Suprapubic skin (tissue), 4 donors: ENCODE results near the gene L3MBTL2. TPM values are rescaled to one million over a fixed set of nuclear protein-coding genes. Genes with fewer than 3 reads are reported as not detected.

Experiments
- DNase-seq, 2 donors: peaks; one replicate each; pipeline ENCODE4 v3.0.0-alpha.2; 2019; ENCODE audit warnings: low spot score in 2 of 2
- H3K27ac ChIP-seq: fragments of 200-600 bp; sonication (generic); one replicate; pipeline ENCODE4 v1.5.1; 2019
- H3K27me3 ChIP-seq: fragments of 200-600 bp; sonication (generic); one replicate; pipeline ENCODE4 v1.5.1; 2019
- H3K36me3 ChIP-seq: fragments of 200-600 bp; sonication (generic); one replicate; pipeline ENCODE4 v1.5.1; 2019
- H3K4me1 ChIP-seq: fragments of 200-600 bp; sonication (generic); one replicate; pipeline ENCODE4 v1.5.1; 2019
- H3K4me3 ChIP-seq: fragments of 200-600 bp; sonication (generic); one replicate; pipeline ENCODE4 v1.5.1; 2019; ENCODE audit warnings: mild to moderate bottlenecking
- H3K9me3 ChIP-seq: fragments of 200-600 bp; sonication (generic); one replicate; pipeline ENCODE4 v1.5.1; 2019
- CTCF ChIP-seq, 2 donors: fragments of 200-600 bp in 1 of 2; fragments of 450-650 bp in 1 of 2; sonication (generic) in 1 of 2; IDR thresholded peaks; one replicate each; pipeline ENCODE4 v1.5.1; 2016 to 2019; ENCODE audit warnings: antibody characterized with exemption in 2 of 2, mild to moderate bottlenecking in 1 of 2, moderate library complexity in 1 of 2
- EP300 ChIP-seq: sonication (generic); formaldehyde crosslinking; IDR thresholded peaks from one replicate; pipeline ENCODE4 v1.6.1; 2017; ENCODE audit warnings: antibody characterized with exemption
- POLR2A ChIP-seq, 2 donors: fragments of 450-650 bp; IDR thresholded peaks; one replicate each; pipeline ENCODE4 v1.6.1; 2017; ENCODE audit warnings: antibody characterized with exemption in 2 of 2, mild to moderate bottlenecking in 2 of 2, moderate library complexity in 2 of 2
- POLR2AphosphoS5 ChIP-seq, 3 donors: sonication (generic); formaldehyde crosslinking; IDR thresholded peaks; one replicate each; pipeline ENCODE4 v1.6.1; 2017; ENCODE audit warnings: antibody characterized with exemption in 3 of 3
- WGBS: methylation state at CpG from one replicate; pipeline ENCODE4 v1.1.5; 2018; 5-methylcytosine and 5-hydroxymethylcytosine counted together
- total RNA-seq, 4 donors: library from RNA; depleted of rRNA; stranded (reverse); fragments of >200 nt; gene quantifications; one replicate each; pipeline ENCODE4 v1.1.0, GENCODE V29; 2016

Gene L3MBTL2
- total RNA-seq, 4 donors from 2014 or later, result 13.2 to 36.5 (median 17.4) TPM

GRCh38 chr22:41249442-41249841 lies 44.3 kb downstream of the L3MBTL2 start:
- WGBS, result 94% methylated on average over 9 of the region's 14 CpGs
- Histone ChIP-seq H3K36me3 (peaks cover 88% of the 10 kb centered on the region), H3K4me3 (no peak overlapping the region), H3K9me3 (no peaks in the 10 kb centered on the region), H3K27me3 (no peaks in the 10 kb centered on the region), H3K4me1 (no peaks in the 10 kb centered on the region), H3K27ac (no peak overlapping the region)
- no peak for DNase-seq
- TF ChIP-seq POLR2A (IDR thresholded peaks at IDR 0.05) (no peak), CTCF (IDR thresholded peaks at IDR 0.05) (no peak), EP300 (no peak), POLR2AphosphoS5 (IDR thresholded peaks at IDR 0.05) (no peak)

GRCh38 chr22:41250127-41250526 lies 45.0 kb downstream of the L3MBTL2 start:
- TF ChIP-seq EP300 (no peak), POLR2A (IDR thresholded peaks at IDR 0.05) (no peak), CTCF (IDR thresholded peaks at IDR 0.05) (no peak), POLR2AphosphoS5 (IDR thresholded peaks at IDR 0.05) (no peak)
- Histone ChIP-seq H3K4me1 (no peaks in the 10 kb centered on the region), H3K27ac (no peak overlapping the region), H3K4me3 (no peak overlapping the region), H3K27me3 (no peaks in the 10 kb centered on the region), H3K36me3 (peaks cover 95% of the 10 kb centered on the region), H3K9me3 (no peaks in the 10 kb centered on the region)
- no peak for DNase-seq
- WGBS, result 88% methylated on average over 12 of the region's 12 CpGs

GRCh38 chr22:41252365-41252764 lies 47.3 kb downstream of the L3MBTL2 start:
- TF ChIP-seq POLR2A (IDR thresholded peaks at IDR 0.05) (no peak), CTCF (IDR thresholded peaks at IDR 0.05) (no peak), EP300 (no peak), POLR2AphosphoS5 (IDR thresholded peaks at IDR 0.05) (no peak)
- Histone ChIP-seq H3K27me3 (no peaks in the 10 kb centered on the region), H3K4me1 (peaks cover 5% of the 10 kb centered on the region), H3K36me3 (peaks cover 97% of the 10 kb centered on the region), H3K9me3 (no peaks in the 10 kb centered on the region), H3K27ac (no peak overlapping the region), H3K4me3 (no peak overlapping the region)
- WGBS, result 85% methylated on average over 6 of the region's 8 CpGs
- DNase-seq, result no peak

GRCh38 chr22:41254230-41254629 lies 49.1 kb downstream of the L3MBTL2 start:
- no peak for DNase-seq
- TF ChIP-seq POLR2AphosphoS5 (IDR thresholded peaks at IDR 0.05), result no peak
- TF ChIP-seq POLR2A (IDR thresholded peaks at IDR 0.05), result no peak
- TF ChIP-seq EP300, result no peak
- TF ChIP-seq CTCF (IDR thresholded peaks at IDR 0.05), result no peak
- WGBS, result 90% methylated on average over 7 of the region's 7 CpGs
- Histone ChIP-seq H3K27ac (no peak overlapping the region), H3K9me3 (no peaks in the 10 kb centered on the region), H3K36me3 (peaks cover 97% of the 10 kb centered on the region), H3K4me3 (no peak overlapping the region), H3K27me3 (no peaks in the 10 kb centered on the region), H3K4me1 (peaks cover 5% of the 10 kb centered on the region)

GRCh38 chr22:41256254-41257253 lies 51.4 kb downstream of the L3MBTL2 start:
- Histone ChIP-seq H3K4me1 (peaks cover 5% of the 10 kb centered on the region), H3K4me3 (no peak overlapping the region), H3K27me3 (no peaks in the 10 kb centered on the region), H3K9me3 (no peaks in the 10 kb centered on the region), H3K27ac (no peak overlapping the region), H3K36me3 (peaks cover 95% of the 10 kb centered on the region)
- WGBS, result 79% methylated on average over 14 of the region's 20 CpGs
- TF ChIP-seq POLR2A (IDR thresholded peaks at IDR 0.05) (no peak), EP300 (no peak), POLR2AphosphoS5 (IDR thresholded peaks at IDR 0.05) (no peak)
- no peak for DNase-seq
